OCI-LY3 (cell line): Measurements from ENCODE around the gene B4GALT1.
"Not testable (repeated sequence)": the region's sequence is repeated elsewhere in the genome, so short reads cannot be mapped to it uniquely, and the experiment has no call there.

ENCODE experiments used
- H2AFZ ChIP-seq: fragments of 200-600, 300-600 bp; shearing (Covaris generic); 2 replicates; pipeline ENCODE4 v1.6.0; 2014; ENCODE audit warnings: antibody characterized with exemption, low read depth, low read length
- H3K27ac ChIP-seq: fragments of 200-600, 300-600 bp; sonication (generic); 2 replicates; pipeline ENCODE4 v1.5.1; 2014; ENCODE audit warnings: mild to moderate bottlenecking, low read length, moderate library complexity, mixed read lengths
- H3K27me3 ChIP-seq: fragments of 200-600, 300-600 bp; sonication (generic); 2 replicates; pipeline ENCODE4 v1.6.1; 2014; ENCODE audit warnings: low read depth, low read length, mixed read lengths
- H3K36me3 ChIP-seq: fragments of 200-600, 300-600 bp; sonication (generic); replicated peaks from 2 replicates; pipeline ENCODE3; 2014; ENCODE audit warnings: low read depth, low read length, mixed read lengths
- H3K4me1 ChIP-seq: fragments of 300-600, 200-600 bp; sonication (generic); 2 replicates; pipeline ENCODE4 v1.6.1; 2014; ENCODE audit warnings: low read length, mixed read lengths
- H3K4me2 ChIP-seq: fragments of 200-600, 300-600 bp; sonication (generic); 2 replicates; pipeline ENCODE4 v1.6.1; 2014; ENCODE audit warnings: low read length, mixed read lengths
- H3K4me3 ChIP-seq: fragments of 300-600, 200-600 bp; sonication (generic); 2 replicates; pipeline ENCODE4 v1.5.1; 2014; ENCODE audit warnings: antibody characterized with exemption, mild to moderate bottlenecking, low read length, moderate library complexity
- H3K79me2 ChIP-seq: fragments of 300-600, 200-600 bp; shearing (Covaris generic); 2 replicates; pipeline ENCODE4 v1.6.1; 2014; ENCODE audit warnings: mild to moderate bottlenecking, low read length, mixed read lengths
- H3K9ac ChIP-seq: fragments of 300-600, 200-600 bp; shearing (Covaris generic); 2 replicates; pipeline ENCODE4 v1.6.0; 2014; ENCODE audit warnings: mild to moderate bottlenecking, low read length, moderate library complexity
- H3K9me3 ChIP-seq: fragments of 200-600, 300-600 bp; shearing (Covaris generic); 2 replicates; pipeline ENCODE4 v1.6.1; 2014; ENCODE audit warnings: low read length, mixed read lengths; ENCODE audit not compliant: insufficient read depth
- H4K20me1 ChIP-seq: fragments of 200-600, 300-600 bp; sonication (generic); 2 replicates; pipeline ENCODE4 v1.6.1; 2016; ENCODE audit warnings: low read length, mixed read lengths; ENCODE audit not compliant: insufficient read depth
- EZH2phosphoT487 ChIP-seq: fragments of 200-600 bp; shearing (Covaris generic); IDR thresholded peaks from 2 replicates; pipeline ENCODE4 v1.6.1; 2018; ENCODE audit warnings: antibody characterized with exemption, mixed run types, low read depth
- TF ChIP-seq, protein P1 (sequence below): fragments of 200-600, 300-600 bp; sonication (generic); IDR thresholded peaks from 2 replicates; pipeline ENCODE4 v1.5.1; 2014; ENCODE audit warnings: antibody characterized with exemption, low read length, low read depth

B4GALT1 gene

GRCh38 chr9:33163433-33164137 is 3.6 kb downstream of the B4GALT1 start:
- Histone ChIP-seq H3K27me3 (no peaks in the 10 kb centered on the region), H3K36me3 (peaks cover 2% of the 10 kb centered on the region), H3K4me2 (peak overlapping the region; percentile 90), H3K4me3 (peak overlapping the region; percentile 95), H3K9ac (peak overlapping the region; percentile 99), H2AFZ (no peak overlapping the region), H4K20me1 (peaks cover 58% of the 10 kb centered on the region), H3K27ac (peak overlapping the region; percentile 84), H3K9me3 (no peaks in the 10 kb centered on the region), H3K4me1 (peaks cover 71% of the 10 kb centered on the region), H3K79me2 (peaks cover 97% of the 10 kb centered on the region)
- no peak for TF ChIP-seq EZH2phosphoT487
- TF ChIP-seq, protein P1, sequence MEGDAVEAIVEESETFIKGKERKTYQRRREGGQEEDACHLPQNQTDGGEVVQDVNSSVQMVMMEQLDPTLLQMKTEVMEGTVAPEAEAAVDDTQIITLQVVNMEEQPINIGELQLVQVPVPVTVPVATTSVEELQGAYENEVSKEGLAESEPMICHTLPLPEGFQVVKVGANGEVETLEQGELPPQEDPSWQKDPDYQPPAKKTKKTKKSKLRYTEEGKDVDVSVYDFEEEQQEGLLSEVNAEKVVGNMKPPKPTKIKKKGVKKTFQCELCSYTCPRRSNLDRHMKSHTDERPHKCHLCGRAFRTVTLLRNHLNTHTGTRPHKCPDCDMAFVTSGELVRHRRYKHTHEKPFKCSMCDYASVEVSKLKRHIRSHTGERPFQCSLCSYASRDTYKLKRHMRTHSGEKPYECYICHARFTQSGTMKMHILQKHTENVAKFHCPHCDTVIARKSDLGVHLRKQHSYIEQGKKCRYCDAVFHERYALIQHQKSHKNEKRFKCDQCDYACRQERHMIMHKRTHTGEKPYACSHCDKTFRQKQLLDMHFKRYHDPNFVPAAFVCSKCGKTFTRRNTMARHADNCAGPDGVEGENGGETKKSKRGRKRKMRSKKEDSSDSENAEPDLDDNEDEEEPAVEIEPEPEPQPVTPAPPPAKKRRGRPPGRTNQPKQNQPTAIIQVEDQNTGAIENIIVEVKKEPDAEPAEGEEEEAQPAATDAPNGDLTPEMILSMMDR, result no peak

GRCh38 chr9:33162721-33163311 is 4.3 kb downstream of the B4GALT1 start:
- H3K9ac ChIP-seq, result peak overlapping the region; percentile 99; the same call in 1 of the 2 replicates
- H3K9me3 ChIP-seq, result no peaks in the 10 kb centered on the region
- peaks cover 97% of the 10 kb centered on the region for H3K79me2 ChIP-seq
- H3K27ac ChIP-seq, result peak overlapping the region; percentile 84
- peaks cover 2% of the 10 kb centered on the region for H3K36me3 ChIP-seq
- no peak for TF ChIP-seq EZH2phosphoT487
- TF ChIP-seq, protein P1, result no peak
- H3K4me3 ChIP-seq, result peak overlapping the region; percentile 95
- peak overlapping the region; percentile 90 for H3K4me2 ChIP-seq
- H3K4me1 ChIP-seq, result peaks cover 71% of the 10 kb centered on the region
- no peaks in the 10 kb centered on the region for H3K27me3 ChIP-seq
- no peak overlapping the region for H2AFZ ChIP-seq
- H4K20me1 ChIP-seq, result peaks cover 66% of the 10 kb centered on the region

- H3K36me3 ChIP-seq, result peaks cover 7% of the 10 kb centered on the region
- H3K4me3 ChIP-seq, result peak overlapping the region; percentile 95
- no peaks in the 10 kb centered on the region for H3K27me3 ChIP-seq
- peaks cover 79% of the 10 kb centered on the region for H3K4me1 ChIP-seq
- H3K27ac ChIP-seq, result peak overlapping the region; percentile 84
- no peaks in the 10 kb centered on the region for H3K9me3 ChIP-seq
- H3K79me2 ChIP-seq, result peaks cover 100% of the 10 kb centered on the region
- H2AFZ ChIP-seq, result no peak overlapping the region
- H3K4me2 ChIP-seq, result peak overlapping the region; percentile 90
- no peak for TF ChIP-seq EZH2phosphoT487
- TF ChIP-seq, protein P1, result no peak
- H3K9ac ChIP-seq, result peak overlapping the region; percentile 99
- peaks cover 76% of the 10 kb centered on the region for H4K20me1 ChIP-seq
Observed at GRCh38 chr9:33161589-33162132, 5.5 kb downstream of the B4GALT1 start.

GRCh38 chr9:33161011-33161588 is 6.0 kb downstream of the B4GALT1 start:
- Histone ChIP-seq H3K27me3 (no peaks in the 10 kb centered on the region), H3K79me2 (peaks cover 100% of the 10 kb centered on the region), H2AFZ (no peak overlapping the region), H3K4me1 (peaks cover 84% of the 10 kb centered on the region), H3K9me3 (no peaks in the 10 kb centered on the region), H3K36me3 (peaks cover 11% of the 10 kb centered on the region), H3K27ac (peak overlapping the region; percentile 84), H3K4me2 (peak overlapping the region; percentile 90), H3K9ac (peak overlapping the region; percentile 99), H4K20me1 (peaks cover 81% of the 10 kb centered on the region), H3K4me3 (peak overlapping the region; percentile 95)
- no peak for TF ChIP-seq EZH2phosphoT487
- TF ChIP-seq, protein P1, result no peak

- not testable (repeated sequence) for H3K27me3 ChIP-seq, H3K9me3 ChIP-seq, H2AFZ ChIP-seq
- Histone ChIP-seq H3K27ac (peak overlapping the region; percentile 84), H3K4me3 (peak overlapping the region; percentile 95), H3K9ac (peak overlapping the region; percentile 99), H4K20me1 (peaks cover 85% of the 10 kb centered on the region), H3K4me2 (peak overlapping the region; percentile 90), H3K36me3 (peaks cover 11% of the 10 kb centered on the region), H3K79me2 (peaks cover 100% of the 10 kb centered on the region), H3K4me1 (peaks cover 90% of the 10 kb centered on the region)
Observed at GRCh38 chr9:33160446-33160845, 6.7 kb downstream of the B4GALT1 start.
